Measurements from ENCODE around the gene FAM9C.

Gene FAM9C

DNA sequence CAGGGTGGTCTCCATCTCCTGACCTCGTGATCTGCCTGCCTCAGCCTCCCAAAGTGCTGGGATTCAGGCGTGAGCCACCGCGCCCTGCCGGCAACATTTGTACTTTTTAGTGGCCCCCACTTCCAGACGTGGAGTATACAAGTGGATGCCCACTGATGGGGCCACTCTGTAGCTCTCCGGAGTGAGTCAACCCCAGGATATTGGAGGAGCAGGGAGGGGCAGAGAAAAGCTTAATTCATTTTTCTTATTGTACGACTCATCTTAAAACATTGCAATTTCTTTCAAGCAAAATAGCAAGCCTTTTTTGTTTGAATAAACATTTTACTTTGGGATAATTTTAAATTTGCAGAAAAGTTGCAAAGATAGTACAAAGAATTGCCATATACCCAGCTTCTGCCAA, 34.6 kb downstream of the FAM9C start:
- in situ Hi-C loops (cut with HindIII; ENCODE audit: low sequenced_read_pairs) = loop anchor here (5.0 kb wide), 1 partner anchor 82 kb away; no protein-coding TSS in a partner anchor

DNA sequence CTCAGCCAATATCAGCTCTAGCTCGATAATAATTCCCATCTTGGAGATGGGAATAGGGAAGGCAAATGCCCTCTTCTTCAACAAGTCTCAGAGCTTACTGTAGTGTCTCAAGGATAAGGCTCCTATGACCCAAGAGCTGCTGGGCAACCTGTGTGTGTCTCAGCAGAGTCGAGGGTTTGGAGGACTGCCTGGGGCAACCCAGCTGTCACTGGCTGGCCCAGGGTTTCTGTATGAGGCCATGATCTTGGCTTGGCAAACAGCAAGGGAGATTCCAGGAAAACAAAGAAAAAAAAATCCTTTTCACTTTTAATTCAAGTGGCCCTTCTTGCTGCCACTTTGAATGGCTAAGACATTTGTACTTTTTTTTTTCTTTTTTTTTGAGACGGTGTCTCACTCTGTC, 35.1 kb downstream of the FAM9C start:
- in situ Hi-C loops (cut with HindIII; ENCODE audit: low sequenced_read_pairs) = no loop called here

DNA sequence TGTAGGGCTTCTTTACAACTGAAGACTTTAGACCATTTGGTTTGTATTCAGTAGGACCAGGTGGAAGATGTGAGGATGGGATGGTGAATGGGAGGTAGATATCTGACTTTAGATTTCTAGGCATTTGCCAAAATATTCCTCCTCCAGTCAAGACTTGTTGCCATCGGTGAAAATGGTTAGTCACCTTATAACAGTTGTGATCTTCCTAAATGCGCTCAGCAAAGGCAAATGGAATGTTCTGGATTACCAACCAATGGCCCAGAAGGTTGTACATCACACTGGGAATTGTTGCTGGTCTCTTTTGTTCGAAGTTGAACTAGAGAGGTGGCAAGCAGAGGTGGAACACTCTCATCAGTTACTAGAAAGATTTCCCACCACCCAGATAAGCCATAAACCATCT, 35.6 kb downstream of the FAM9C start:
- in situ Hi-C loops (cut with HindIII; ENCODE audit: low sequenced_read_pairs) = no loop called here

DNA sequence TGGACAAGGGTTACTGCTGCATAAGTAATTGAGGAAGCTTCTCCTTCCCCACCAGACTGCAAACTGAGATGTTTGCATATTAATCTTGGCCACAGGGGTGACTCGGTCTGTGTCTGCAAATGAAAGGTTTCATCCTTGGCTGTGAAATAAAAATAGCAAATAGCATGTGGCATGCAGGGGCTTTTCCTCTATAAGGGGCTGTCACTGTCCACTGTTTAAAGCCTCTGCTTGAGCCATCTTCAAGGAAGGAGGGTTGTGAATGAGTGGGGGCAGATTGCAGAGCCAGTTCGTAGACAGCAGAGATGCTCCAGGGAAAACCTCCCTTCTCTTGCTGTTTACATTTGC, 36.3 kb downstream of the FAM9C start:
- in situ Hi-C loops (cut with HindIII; ENCODE audit: low sequenced_read_pairs) = no loop called here

DNA sequence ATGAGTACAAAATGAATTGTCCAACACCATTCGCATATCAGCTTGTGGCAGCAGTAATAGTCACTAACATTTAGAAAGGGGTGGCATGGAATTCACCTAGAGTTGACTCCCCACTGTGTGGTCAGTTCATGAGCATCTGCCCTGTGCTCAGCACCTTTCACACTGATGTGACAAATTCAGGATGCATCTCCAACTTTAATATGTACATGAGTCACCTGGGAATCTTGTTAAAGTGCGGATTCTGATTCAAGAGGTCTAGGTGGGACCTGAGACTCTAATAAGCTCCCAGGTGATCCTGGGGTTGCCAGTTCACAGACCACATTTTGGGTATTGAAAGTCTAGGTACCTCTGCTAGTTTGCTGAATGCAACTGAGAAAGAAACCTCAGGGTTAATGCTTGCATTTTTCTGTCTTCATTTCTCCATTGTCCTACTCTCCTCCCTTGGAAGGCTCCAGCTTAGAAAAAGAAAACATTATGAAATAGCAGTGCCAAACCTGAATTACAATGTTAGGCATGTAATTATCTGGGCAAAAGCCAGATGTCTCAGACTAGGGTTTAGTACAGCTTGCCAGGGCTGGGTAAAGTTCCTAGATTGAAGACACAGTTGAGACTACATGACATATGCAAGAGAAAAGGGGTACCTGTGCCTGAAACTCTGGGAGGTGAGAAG, 36.8 kb downstream of the FAM9C start:
- in situ Hi-C loops (cut with HindIII; ENCODE audit: low sequenced_read_pairs) = no loop called here

DNA sequence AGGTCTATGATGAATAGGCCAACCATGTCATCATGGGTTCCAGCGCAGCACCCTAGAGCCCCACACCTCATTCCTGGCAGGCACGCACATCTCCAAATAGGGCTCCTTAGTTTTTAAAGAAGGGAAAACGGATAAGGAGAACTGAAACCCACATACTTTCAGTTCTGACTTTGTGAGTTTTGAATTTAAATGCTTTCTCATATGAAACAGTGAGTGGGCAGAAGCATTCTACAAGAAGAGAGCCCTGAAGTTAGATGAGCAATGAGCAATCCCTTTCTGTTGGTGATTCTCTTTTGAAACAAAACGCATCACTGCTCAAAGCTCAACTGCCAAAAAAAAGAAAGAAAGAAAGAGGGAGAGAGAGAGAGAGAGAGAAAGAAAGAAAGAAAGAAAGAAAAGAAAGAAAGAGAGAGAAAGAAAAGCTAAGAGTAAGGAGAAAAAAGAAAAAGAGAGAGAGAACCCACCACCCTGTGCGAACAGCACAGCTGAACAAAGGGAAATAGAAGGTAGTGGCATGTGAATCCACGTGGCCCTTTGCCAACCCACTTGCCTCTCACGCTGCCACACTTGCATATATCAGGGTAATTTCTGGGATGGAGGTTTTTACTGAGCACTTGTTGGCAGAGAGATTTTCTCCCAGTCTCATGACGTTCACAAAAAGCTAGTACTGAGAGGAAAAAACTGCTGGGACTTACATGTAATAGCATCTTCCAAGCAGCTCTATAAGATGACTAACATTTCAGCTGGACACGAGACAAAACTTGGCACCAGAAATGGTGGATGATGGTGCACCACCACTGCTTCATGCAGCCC, 38.6 kb downstream of the FAM9C start:
- in situ Hi-C loops (cut with HindIII; ENCODE audit: low sequenced_read_pairs) = no loop called here

DNA sequence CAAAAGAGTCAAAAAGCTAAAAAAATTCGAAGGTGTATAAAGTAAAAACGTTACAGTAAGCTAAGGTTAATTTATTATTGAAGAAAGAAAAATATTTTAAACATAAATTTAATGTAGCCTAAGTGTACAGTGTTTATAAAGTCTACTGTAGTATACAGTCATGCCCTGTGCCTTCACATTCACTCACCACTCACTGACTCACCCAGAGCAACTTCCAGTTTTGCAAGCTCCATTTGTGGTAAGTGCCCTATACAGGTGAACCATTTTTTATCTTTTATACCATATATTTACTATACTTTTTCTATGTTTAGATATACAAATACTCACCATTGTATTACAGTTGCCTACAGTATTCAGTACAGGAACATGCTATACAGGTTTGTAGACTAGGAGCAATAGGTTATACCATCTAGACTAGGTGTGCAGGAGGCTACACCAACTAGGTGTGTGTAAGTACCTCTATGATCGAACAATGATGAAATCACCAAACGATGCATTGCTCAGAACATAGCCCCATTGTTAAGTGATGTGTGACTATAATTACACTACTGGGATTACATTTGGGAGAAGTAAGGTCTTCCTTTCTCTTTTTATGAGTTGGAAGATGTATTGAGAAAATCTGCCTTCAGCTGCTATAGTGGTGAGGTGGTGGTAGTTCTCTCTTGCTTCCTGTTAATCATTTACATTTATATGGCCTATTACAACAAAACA, 42.3 kb downstream of the FAM9C start:
- in situ Hi-C loops (cut with HindIII; ENCODE audit: low sequenced_read_pairs) = no loop called here

DNA sequence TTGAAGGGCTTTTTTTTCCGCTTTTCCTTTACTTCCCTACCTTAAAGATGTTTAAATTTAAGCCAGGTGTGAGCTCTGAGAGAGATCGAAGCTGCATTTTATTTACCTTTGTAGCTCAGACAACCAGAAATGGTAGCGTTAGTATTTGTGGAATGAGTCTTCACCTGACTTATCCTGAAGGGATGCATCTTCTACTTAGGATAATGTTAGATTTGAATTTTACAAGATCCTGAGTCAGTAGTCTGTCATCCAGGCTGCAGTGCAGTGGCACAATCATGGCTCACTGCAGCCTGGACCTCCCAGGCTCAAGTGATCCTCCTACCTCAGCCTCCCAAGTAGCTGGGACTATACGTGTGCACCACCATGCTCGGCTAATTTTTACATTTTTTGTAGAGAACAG, 43.3 kb downstream of the FAM9C start:
- in situ Hi-C loops (cut with HindIII; ENCODE audit: low sequenced_read_pairs) = no loop called here

DNA sequence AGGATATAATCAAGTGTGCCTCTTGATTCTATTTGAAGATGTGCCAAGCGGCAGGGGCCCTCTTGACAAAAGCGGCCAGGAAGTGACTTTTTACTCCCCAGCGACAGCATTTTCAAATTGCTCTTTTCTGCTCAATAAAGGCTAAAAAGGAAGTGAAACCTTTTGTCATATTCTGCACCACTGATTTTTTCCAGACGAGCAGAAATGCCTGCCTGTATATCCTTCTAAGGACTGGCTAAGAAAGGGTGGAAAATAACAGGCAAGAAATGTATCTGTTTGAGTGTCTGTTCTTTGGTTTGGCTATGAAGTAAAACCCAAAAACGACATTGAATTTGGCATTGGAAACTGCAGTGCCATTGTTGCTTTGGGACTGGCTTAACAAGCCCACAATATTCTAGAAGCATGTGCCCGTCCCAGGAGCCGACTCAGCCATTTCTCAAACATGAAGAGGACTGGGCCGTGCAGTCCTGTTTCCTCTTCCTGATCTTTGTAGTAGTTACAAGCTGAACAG, 44.1 kb downstream of the FAM9C start:
- in situ Hi-C loops (cut with HindIII; ENCODE audit: low sequenced_read_pairs) = no loop called here

DNA sequence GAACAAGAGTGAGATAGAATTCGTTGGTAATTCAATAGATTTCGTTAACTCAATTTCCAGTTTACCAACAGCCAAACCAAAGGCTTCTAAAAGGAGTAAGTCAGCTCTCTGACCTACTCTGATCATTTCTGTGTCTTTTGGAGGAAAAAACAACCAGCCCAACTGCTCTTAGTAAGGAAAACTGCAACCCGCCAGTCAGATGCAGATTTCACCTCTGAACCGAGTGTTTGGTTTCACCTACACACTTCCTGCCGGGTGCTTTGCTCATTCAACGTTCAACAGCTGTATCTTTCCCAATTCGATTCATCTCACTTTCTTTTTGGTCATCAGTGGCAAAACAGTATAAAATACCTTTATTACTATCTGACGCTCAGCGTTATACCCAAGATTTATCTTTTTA, 45.0 kb downstream of the FAM9C start:
- in situ Hi-C loops (cut with HindIII; ENCODE audit: low sequenced_read_pairs) = loop anchor here (5.0 kb wide), 1 partner anchor 43 kb away; the partner anchor contains the start of gene FAM9C

DNA sequence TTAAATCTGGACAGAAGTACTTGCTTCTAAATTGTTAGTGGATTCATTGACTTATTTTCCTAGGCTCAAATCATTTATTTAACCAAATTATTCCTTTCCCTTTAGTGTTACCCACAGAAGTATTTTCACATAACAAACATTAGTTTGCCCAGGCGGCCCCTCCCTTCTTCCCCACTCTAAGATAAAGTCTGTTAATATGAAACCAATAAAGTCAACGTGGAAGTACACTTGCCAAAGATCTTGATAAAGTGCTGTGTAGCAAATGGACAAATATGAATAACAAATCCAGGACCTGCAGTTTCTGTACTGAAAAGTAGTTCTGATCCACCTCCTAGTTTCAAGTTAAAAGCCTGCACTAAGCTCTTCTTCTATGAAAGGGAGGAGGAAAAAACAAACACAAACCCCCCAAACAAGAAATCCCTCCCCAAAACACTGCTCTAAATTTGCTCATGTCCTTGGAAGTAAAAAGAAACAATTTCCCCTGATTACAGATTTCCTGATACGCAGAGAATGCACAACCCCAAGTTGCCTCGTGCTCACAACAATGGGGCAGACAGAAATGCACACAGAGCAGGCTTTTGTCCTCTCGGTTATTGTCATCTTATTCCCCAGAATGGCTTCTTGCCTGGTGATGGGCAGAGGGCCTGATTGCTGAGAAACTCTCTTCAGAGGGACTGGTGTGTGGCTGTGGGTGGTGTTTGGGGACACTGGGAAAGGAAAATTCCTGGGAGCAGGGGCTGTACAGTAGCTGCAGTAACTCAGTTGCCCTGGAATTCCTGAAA, 46.3 kb downstream of the FAM9C start:
- in situ Hi-C loops (cut with HindIII; ENCODE audit: low sequenced_read_pairs) = loop anchor here (5.0 kb wide), 1 partner anchor 44 kb away; the partner anchor contains the start of gene FAM9C

DNA sequence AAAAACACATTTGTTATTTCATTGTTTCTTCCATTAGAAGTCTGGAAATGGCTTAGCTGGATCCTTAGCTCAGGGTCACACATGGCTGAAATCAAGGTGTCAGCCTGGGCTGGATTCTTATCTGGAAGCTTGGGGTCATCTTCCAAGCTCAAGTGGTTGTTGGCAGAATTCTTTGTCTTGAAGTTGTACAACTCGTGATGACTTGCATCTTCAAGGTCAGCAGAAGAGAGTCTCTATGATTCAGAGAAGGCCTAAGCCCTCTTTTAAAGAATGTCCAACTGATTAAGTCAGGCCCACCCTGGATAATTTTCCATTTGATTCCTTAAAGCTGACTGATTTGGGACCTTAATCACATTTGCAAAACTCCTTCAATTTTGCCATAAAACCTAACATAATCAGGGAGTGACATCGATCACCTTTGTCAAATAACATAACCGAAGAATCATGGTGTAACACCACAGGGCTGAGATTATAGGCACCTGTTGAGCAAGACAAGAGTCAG, 47.4 kb downstream of the FAM9C start:
- in situ Hi-C loops (cut with HindIII; ENCODE audit: low sequenced_read_pairs) = loop anchor here (5.0 kb wide), 1 partner anchor 45 kb away; the partner anchor contains the start of gene FAM9C

DNA sequence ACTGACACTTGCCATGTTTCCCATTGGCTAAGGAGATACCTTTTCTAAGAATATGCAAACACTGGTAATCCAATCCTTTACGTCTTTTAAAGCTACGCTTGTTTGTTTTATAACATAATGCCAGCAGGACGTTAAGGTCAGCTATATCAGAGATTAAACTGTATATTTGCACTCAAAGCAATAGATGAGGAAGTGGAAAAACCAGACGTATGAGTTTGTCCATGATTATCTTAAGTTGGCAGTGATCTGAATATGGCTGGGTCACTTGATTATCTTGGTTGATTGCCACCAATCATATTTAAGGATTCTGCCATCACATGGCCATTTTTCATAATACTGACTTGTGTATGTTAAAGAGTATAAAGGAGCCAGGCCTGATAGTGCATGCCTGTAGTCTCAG, 50.1 kb downstream of the FAM9C start:
- in situ Hi-C loops (cut with HindIII; ENCODE audit: low sequenced_read_pairs) = no loop called here

DNA sequence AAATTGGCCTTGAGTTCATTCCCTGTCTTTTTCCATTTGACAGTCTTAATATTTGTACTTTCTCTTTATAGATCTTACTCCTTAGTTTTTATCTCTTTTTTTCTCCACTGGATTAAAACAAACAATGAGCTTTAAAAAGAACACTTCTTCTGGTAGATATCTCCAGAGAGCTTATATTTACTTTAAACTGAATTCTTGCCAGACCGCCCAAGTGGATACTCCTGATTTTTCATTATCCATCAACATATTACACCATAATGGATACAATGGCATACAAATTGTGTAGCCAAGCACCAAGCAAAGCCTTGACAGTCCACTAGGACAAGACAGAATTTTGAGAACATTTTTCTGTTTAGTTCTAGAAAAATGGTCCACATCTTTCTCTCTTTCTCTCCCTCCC, 50.6 kb downstream of the FAM9C start:
- in situ Hi-C loops (cut with HindIII; ENCODE audit: low sequenced_read_pairs) = no loop called here

DNA sequence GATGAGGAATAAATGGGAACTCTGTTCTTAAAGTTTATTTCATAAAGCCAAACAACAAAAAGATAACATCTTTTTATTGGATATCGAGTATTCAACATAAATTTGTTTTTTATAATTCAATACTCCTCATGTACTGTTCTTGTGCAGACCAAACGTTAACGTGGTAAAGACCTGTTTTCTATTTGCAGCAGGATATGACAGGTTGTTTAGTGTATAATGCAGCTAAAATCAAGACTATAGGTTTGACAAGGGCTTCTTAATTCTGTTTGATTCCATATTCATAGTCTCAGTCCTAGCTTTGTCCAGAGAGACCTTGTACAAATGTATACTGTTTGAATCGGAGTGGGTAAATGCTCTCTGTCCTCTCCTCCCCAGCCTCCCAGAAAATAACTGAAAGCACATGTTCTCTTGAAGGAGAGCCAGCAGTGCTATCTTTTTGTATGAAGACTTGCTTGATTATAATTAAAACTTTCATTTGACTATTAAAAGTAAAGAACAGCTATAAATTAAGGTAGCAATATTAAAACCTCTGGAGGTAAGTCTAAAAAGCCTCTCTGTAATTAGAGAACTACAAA, 51.8 kb downstream of the FAM9C start:
- in situ Hi-C loops (cut with HindIII; ENCODE audit: low sequenced_read_pairs) = no loop called here

DNA sequence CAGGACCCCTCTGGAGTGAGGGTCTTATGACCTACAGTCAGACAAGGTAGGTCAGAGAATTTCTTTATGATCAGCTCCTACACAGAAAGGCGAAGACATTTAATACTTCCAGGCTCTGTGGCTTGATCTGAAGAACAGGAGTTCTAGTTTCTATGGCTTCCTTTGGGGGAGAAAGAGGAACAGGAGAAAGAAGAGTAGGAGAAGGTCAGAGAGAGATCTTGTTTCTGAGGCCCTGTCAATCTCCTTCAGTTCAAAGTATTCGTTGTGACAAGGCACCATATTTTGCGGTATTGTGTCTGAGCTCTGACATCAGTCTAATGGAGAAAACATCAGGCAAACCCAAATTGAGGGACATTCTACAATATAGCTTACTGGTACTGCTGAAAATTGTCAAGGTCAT, 52.8 kb downstream of the FAM9C start:
- in situ Hi-C loops (cut with HindIII; ENCODE audit: low sequenced_read_pairs) = no loop called here

DNA sequence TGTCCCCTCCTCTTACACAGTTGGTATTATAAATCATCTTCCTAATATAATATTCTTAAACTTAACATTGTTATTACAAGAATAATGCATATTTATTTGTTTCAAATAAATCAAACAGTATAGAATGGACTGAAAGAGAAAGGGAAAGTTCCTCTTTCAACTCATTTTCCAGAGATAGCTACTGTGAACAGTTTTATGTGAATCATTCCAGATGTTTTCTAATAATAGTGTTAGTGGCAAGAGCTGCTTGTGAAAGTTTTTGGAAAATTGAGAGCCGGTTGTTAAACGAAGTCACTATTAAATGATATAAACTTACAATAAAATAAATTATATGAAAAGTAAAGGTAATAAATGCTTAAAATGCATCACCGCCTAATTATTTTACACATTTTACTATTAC, 55.0 kb downstream of the FAM9C start:
- in situ Hi-C loops (cut with HindIII; ENCODE audit: low sequenced_read_pairs) = no loop called here

DNA sequence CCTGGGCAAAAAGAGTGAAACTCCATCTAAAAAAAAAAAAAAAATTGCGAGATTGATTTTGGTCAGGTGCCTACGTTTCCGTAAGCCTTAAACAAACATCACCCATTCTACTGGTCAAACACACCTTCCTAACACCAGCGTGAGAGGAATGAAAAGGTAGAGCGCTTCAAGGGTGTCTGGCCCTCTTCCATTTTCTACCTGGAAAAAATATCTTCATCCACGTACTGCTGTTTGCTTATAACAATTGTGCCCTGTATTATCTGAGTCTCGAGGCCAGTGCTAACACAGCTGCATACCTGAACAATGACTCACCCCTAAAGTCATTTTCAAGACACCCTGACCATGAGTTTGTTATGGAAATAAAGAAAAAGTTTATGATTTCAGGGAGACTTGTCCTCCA, 55.6 kb downstream of the FAM9C start:
- in situ Hi-C loops (cut with HindIII; ENCODE audit: low sequenced_read_pairs) = no loop called here

DNA sequence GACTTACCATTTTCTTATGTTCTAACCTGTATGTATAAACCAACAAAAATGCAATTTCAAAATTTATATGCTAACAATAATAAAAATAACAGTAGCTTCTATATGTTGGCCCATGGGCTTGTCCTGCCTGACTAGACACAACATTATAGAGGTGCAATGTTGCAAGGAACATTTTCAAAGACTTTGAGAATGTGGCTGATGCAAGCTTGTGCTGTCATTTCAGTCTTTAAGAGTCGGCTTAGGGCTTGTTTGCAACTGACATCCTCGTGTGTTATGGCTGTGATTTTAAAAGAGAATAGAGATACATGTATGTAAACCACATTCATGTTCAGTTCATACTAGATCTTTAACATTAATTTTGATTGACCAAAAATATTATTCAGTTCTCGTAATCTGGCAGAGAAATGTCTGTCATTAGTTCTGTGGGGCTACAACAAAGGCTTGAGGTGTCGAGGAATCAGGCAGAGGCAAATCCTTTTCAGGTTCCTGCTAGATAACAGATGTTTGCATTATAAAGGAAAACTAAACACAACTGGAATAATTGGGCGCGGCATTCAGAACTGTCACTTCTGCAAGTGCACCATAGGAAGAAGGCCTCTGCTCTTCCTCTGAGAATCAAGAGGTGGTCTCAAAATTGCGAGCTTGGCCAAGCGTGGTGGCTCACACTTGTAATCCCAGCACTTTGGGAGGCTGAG, 56.4 kb downstream of the FAM9C start:
- in situ Hi-C loops (cut with HindIII; ENCODE audit: low sequenced_read_pairs) = no loop called here

DNA sequence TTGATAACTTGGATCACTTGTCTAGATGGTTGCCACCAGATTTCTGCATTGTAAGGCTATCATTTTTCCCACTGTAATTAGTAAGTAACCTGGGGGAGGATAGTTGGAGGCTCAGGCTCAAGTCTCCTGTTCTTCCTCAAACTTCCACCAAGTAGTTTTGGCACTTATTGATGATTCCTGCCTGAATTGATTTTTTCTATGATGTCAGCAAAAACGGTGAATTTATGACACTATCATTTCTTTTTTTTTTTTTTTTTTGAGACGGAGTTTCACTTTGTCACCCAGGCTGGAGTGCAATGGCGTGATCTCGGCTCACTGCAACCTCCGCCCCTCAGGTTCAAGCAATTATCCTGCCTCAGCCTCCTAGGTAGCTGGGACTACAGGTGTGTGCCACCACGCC, 57.1 kb downstream of the FAM9C start:
- in situ Hi-C loops (cut with HindIII; ENCODE audit: low sequenced_read_pairs) = no loop called here

Data from endothelial cell of hepatic sinusoid (primary cell).